Measurements from ENCODE around the gene PROB1.

Gene PROB1

GRCh38 chr5:139415869-139416268 lies 21.0 kb upstream of the PROB1 start:
- TF ChIP-seq TCF12 (IDR thresholded peaks at IDR 0.05; ENCODE audit: low read depth) (no peak), NFIC (IDR thresholded peaks at IDR 0.05) (no peak), YY1 (IDR thresholded peaks at IDR 0.05; ENCODE audit: low read depth) (no peak), EP300 (IDR thresholded peaks at IDR 0.05; ENCODE audit: borderline replicate concordance) (no peak), CEBPB (IDR thresholded peaks at IDR 0.05) (no peak), RAD21 (IDR thresholded peaks at IDR 0.05; ENCODE audit: low read depth) (no peak)

- TF ChIP-seq TAF1 (IDR thresholded peaks at IDR 0.05; ENCODE audit: low read depth): no peak
- TF ChIP-seq RAD21 (IDR thresholded peaks at IDR 0.05; ENCODE audit: low read depth): no peak
- TF ChIP-seq CEBPB (IDR thresholded peaks at IDR 0.05): no peak
- no peak for TF ChIP-seq TEAD4 (IDR thresholded peaks at IDR 0.05)
- no peak for TF ChIP-seq EGR1 (IDR thresholded peaks at IDR 0.05)
- TF ChIP-seq FOXM1 (IDR thresholded peaks at IDR 0.05; ENCODE audit: borderline replicate concordance, low read depth): no peak
- TF ChIP-seq YY1 (IDR thresholded peaks at IDR 0.05; ENCODE audit: low read depth): no peak
- no peak for TF ChIP-seq ZBTB7A (IDR thresholded peaks at IDR 0.05; ENCODE audit: low read depth)
- TF ChIP-seq TCF12 (IDR thresholded peaks at IDR 0.05; ENCODE audit: low read depth): no peak
- TF ChIP-seq REST (IDR thresholded peaks at IDR 0.05; ENCODE audit: low read depth): no peak
- no peak for TF ChIP-seq EP300 (IDR thresholded peaks at IDR 0.05; ENCODE audit: borderline replicate concordance)
- no peak for TF ChIP-seq CREB1 (IDR thresholded peaks at IDR 0.05; ENCODE audit: low read depth)
- TF ChIP-seq NFIC (IDR thresholded peaks at IDR 0.05): no peak
Observed at GRCh38 chr5:139415221-139415861, 20.4 kb upstream of the PROB1 start.

- TF ChIP-seq RAD21 (IDR thresholded peaks at IDR 0.05; ENCODE audit: low read depth): no peak
- TF ChIP-seq YY1 (IDR thresholded peaks at IDR 0.05; ENCODE audit: low read depth): no peak
- no peak for TF ChIP-seq REST (IDR thresholded peaks at IDR 0.05; ENCODE audit: low read depth)
- TF ChIP-seq TEAD4 (IDR thresholded peaks at IDR 0.05): no peak
- no peak for TF ChIP-seq EP300 (IDR thresholded peaks at IDR 0.05; ENCODE audit: borderline replicate concordance)
- TF ChIP-seq CREB1 (IDR thresholded peaks at IDR 0.05; ENCODE audit: low read depth): no peak
- TF ChIP-seq CEBPB (IDR thresholded peaks at IDR 0.05): no peak
- TF ChIP-seq TCF12 (IDR thresholded peaks at IDR 0.05; ENCODE audit: low read depth): no peak
- TF ChIP-seq EGR1 (IDR thresholded peaks at IDR 0.05): no peak
- no peak for TF ChIP-seq ZBTB7A (IDR thresholded peaks at IDR 0.05; ENCODE audit: low read depth)
- TF ChIP-seq NFIC (IDR thresholded peaks at IDR 0.05): no peak
- no peak for TF ChIP-seq FOXM1 (IDR thresholded peaks at IDR 0.05; ENCODE audit: borderline replicate concordance, low read depth)
- no peak for TF ChIP-seq USF1 (IDR thresholded peaks at IDR 0.05)
- TF ChIP-seq TAF1 (IDR thresholded peaks at IDR 0.05; ENCODE audit: low read depth): no peak
- TF ChIP-seq MAX (IDR thresholded peaks at IDR 0.05): no peak
Observed at GRCh38 chr5:139414581-139415130, 19.8 kb upstream of the PROB1 start.

- TF ChIP-seq EGR1 (IDR thresholded peaks at IDR 0.05) (no peak), TEAD4 (IDR thresholded peaks at IDR 0.05) (no peak), RAD21 (IDR thresholded peaks at IDR 0.05; ENCODE audit: low read depth) (no peak), USF1 (IDR thresholded peaks at IDR 0.05) (no peak)
Observed at GRCh38 chr5:139413963-139414362, 19.1 kb upstream of the PROB1 start.

GRCh38 chr5:139413153-139413552 lies 18.2 kb upstream of the PROB1 start:
- TF ChIP-seq CREB1 (IDR thresholded peaks at IDR 0.05; ENCODE audit: low read depth) (no peak), USF1 (IDR thresholded peaks at IDR 0.05) (no peak), NFIC (IDR thresholded peaks at IDR 0.05) (no peak), FOXM1 (IDR thresholded peaks at IDR 0.05; ENCODE audit: borderline replicate concordance, low read depth) (no peak), YY1 (IDR thresholded peaks at IDR 0.05; ENCODE audit: low read depth) (no peak), TAF1 (IDR thresholded peaks at IDR 0.05; ENCODE audit: low read depth) (no peak), REST (IDR thresholded peaks at IDR 0.05; ENCODE audit: low read depth) (no peak), EGR1 (IDR thresholded peaks at IDR 0.05) (no peak), CEBPB (IDR thresholded peaks at IDR 0.05) (no peak), RAD21 (IDR thresholded peaks at IDR 0.05; ENCODE audit: low read depth) (no peak), EP300 (IDR thresholded peaks at IDR 0.05; ENCODE audit: borderline replicate concordance) (no peak), TEAD4 (IDR thresholded peaks at IDR 0.05) (no peak), MAX (IDR thresholded peaks at IDR 0.05) (no peak), TCF12 (IDR thresholded peaks at IDR 0.05; ENCODE audit: low read depth) (no peak), ZBTB7A (IDR thresholded peaks at IDR 0.05; ENCODE audit: low read depth) (no peak)
